ENCODE results near the gene COX6A2. TPM values are rescaled to one million over a fixed set of nuclear protein-coding genes. Genes with fewer than 3 reads are reported as not detected.

COX6A2 gene
- not detected in 2 replicates for total RNA-seq

DNA sequence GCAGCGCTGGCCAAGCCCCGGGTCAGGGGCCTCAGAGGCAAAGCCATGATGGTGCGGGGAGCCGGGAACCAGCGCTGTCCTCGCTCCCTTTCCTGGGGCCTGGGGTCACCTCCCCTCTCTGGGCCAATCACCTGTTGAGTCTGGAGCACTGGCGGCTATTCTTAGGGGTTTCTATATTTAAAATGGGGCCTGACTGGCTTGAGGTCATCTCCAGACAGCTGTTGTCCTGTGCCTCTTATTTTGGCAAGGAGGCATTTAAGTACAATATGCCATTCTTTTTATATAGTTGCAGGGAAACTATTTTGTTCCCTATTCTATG is at the start of gene COX6A2:
TSS of gene COX6A2 (minus strand) at position 82 of the 319 bp plus-strand sequence. CDS start at position 47, 35 bp downstream.
- H3K27ac ChIP-seq (ENCODE audit: low read depth, low read length), result no peak within 1 kb of the TSS
- no peak for DNase-seq (ENCODE audit: insufficient read length, low spot score, missing footprints)
- no peaks in the 10 kb centered on the region for H3K36me3 ChIP-seq (ENCODE audit: insufficient read depth, low read length)
- H3K4me1 ChIP-seq (ENCODE audit: insufficient read depth, low read length), result no peaks in the 10 kb centered on the region
- peak within 1 kb of the TSS; percentile 51 for H3K4me3 ChIP-seq (ENCODE audit: insufficient read depth, low read length)
- H3K27me3 ChIP-seq (ENCODE audit: insufficient read depth, low read length), result peaks cover 11% of the 10 kb centered on the region
- peak within 1 kb of the TSS; percentile 57 for H3K4me2 ChIP-seq (ENCODE audit: insufficient read depth, low read length)
- peak within 1 kb of the TSS; percentile 74 for H2AFZ ChIP-seq (ENCODE audit: low read length)
- TF ChIP-seq, protein P1, sequence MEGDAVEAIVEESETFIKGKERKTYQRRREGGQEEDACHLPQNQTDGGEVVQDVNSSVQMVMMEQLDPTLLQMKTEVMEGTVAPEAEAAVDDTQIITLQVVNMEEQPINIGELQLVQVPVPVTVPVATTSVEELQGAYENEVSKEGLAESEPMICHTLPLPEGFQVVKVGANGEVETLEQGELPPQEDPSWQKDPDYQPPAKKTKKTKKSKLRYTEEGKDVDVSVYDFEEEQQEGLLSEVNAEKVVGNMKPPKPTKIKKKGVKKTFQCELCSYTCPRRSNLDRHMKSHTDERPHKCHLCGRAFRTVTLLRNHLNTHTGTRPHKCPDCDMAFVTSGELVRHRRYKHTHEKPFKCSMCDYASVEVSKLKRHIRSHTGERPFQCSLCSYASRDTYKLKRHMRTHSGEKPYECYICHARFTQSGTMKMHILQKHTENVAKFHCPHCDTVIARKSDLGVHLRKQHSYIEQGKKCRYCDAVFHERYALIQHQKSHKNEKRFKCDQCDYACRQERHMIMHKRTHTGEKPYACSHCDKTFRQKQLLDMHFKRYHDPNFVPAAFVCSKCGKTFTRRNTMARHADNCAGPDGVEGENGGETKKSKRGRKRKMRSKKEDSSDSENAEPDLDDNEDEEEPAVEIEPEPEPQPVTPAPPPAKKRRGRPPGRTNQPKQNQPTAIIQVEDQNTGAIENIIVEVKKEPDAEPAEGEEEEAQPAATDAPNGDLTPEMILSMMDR (IDR thresholded peaks at IDR 0.05; ENCODE audit: extremely low read depth, low read depth, low read length), result no peak
- no peaks in the 10 kb centered on the region for H3K9me3 ChIP-seq (ENCODE audit: low read depth, low read length)
- no peaks in the 10 kb centered on the region for H4K20me1 ChIP-seq (ENCODE audit: insufficient read depth, low read length)
- no peaks in the 10 kb centered on the region for H3K79me2 ChIP-seq (ENCODE audit: insufficient read depth, low read length)

DNA sequence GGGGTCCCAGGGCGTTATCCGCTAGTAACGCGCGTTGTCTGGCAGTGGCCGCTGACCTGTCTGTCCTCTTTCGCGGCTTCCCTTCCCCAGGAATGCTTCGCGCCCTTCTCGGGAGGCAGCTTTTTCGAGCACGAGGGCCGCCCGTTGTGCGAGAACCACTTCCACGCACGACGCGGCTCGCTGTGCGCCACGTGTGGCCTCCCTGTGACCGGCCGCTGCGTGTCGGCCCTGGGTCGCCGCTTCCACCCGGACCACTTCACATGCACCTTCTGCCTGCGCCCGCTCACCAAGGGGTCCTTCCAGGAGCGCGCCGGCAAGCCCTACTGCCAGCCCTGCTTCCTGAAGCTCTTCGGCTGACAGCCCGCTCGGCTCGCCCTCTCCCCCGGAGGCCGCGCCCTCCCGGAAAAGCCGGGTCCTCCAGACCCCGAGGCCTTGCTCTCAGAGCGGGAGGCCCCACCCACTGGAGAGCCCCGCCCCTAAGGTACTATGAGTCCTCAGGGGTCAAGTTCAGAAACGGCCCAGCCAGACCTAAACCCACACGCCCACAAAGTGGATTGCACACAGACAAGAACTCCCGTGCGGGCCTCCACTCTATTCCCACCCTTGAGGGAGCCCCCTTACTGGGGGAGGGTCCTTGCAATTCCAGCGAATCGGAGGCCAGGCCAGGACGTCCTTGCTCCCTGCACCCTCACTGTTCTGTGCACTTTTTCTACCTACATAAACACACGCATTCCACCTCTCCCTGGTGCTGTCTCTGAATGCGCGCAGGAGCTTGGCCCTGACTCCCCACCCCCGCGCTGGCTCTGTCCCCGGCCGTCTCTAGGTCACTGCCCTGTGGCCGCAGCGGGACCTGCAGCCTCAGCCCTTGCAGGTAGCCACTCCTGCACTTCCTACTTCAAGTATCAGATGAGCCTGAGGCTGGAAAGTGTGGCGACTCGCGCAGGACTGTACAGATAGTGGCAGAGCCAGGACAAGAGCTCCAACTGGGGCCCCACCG is 49.4 kb upstream of the COX6A2 start:
- peak; percentile 58 for DNase-seq (ENCODE audit: insufficient read length, low spot score, missing footprints)
- Histone ChIP-seq H3K36me3 (ENCODE audit: insufficient read depth, low read length) (peaks cover 41% of the 10 kb centered on the region), H3K4me3 (ENCODE audit: insufficient read depth, low read length) (no peak overlapping the region), H3K27me3 (ENCODE audit: insufficient read depth, low read length) (peaks cover 3% of the 10 kb centered on the region), H3K79me2 (ENCODE audit: insufficient read depth, low read length) (peaks cover 3% of the 10 kb centered on the region), H3K27ac (ENCODE audit: low read depth, low read length) (no peak overlapping the region), H3K4me2 (ENCODE audit: insufficient read depth, low read length) (no peak overlapping the region), H4K20me1 (ENCODE audit: insufficient read depth, low read length) (peaks cover 41% of the 10 kb centered on the region), H3K4me1 (ENCODE audit: insufficient read depth, low read length) (peaks cover 18% of the 10 kb centered on the region), H2AFZ (ENCODE audit: low read length) (no peak overlapping the region), H3K9me3 (ENCODE audit: low read depth, low read length) (no peaks in the 10 kb centered on the region)
- TF ChIP-seq, protein P1 (IDR thresholded peaks at IDR 0.05; ENCODE audit: extremely low read depth, low read depth, low read length), result no peak

DNA sequence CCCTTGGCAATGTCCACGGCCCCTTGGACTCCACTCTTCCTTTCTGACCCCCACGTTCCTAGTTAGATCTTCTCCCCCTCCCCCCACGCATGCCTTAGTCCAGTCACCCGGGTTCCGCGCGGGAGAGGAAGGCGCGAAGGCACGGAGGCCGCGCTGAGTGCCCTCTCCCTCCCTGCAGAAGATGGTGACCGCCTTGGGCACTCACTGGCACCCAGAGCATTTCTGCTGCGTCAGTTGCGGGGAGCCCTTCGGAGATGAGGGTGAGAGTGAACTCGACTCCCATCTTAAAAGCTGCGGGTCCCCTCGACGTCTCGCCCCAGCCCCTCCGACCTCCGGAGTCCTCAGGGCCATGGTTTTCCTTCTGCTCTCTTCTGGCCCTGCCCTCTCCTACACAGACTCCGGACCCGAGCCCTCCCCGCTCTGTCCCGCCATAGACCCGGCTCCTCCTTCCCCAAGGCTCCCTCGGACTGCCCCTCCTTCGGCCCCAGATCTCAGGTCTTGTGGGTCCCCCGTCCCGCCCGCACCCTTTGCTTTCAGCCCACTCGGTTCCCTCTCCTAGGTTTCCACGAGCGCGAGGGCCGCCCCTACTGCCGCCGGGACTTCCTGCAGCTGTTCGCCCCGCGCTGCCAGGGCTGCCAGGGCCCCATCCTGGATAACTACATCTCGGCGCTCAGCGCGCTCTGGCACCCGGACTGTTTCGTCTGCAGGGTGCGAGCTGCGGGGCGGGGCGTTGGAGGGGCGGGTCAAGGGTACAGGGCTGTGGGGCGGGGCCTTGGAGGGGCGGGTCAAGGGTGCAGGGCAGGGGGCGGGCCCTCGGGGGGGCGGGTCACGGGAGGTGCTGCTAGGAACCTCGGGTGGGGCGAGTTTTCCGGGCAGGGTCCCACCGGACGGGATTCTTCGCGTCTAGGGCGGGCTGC is 48.4 kb upstream of the COX6A2 start:
- H3K79me2 ChIP-seq (ENCODE audit: insufficient read depth, low read length), result peaks cover 4% of the 10 kb centered on the region
- TF ChIP-seq, protein P1 (IDR thresholded peaks at IDR 0.05; ENCODE audit: extremely low read depth, low read depth, low read length), result no peak
- no peaks in the 10 kb centered on the region for H3K9me3 ChIP-seq (ENCODE audit: low read depth, low read length)
- no peak overlapping the region for H3K4me3 ChIP-seq (ENCODE audit: insufficient read depth, low read length)
- no peak overlapping the region for H3K4me2 ChIP-seq (ENCODE audit: insufficient read depth, low read length)
- H4K20me1 ChIP-seq (ENCODE audit: insufficient read depth, low read length), result peaks cover 41% of the 10 kb centered on the region
- H3K36me3 ChIP-seq (ENCODE audit: insufficient read depth, low read length), result peaks cover 41% of the 10 kb centered on the region
- peaks cover 3% of the 10 kb centered on the region for H3K27me3 ChIP-seq (ENCODE audit: insufficient read depth, low read length)
- H3K27ac ChIP-seq (ENCODE audit: low read depth, low read length), result no peak overlapping the region
- peak; percentile 73 for DNase-seq (ENCODE audit: insufficient read length, low spot score, missing footprints)
- peaks cover 22% of the 10 kb centered on the region for H3K4me1 ChIP-seq (ENCODE audit: insufficient read depth, low read length)
- H2AFZ ChIP-seq (ENCODE audit: low read length), result no peak overlapping the region

Data from osteoblast (primary cell).